H1 (cell line): ENCODE data around the gene TAS2R38. TPM values are rescaled to one million over a fixed set of nuclear protein-coding genes. Genes with fewer than 3 reads are reported as not detected.

Source experiments
- CTCF ChIA-PET: fragments of 300-600 bp; sonication (Branson Sonifier 250); formaldehyde crosslinking; loops from one replicate; lab custom pipeline; 2021; ENCODE audit not compliant: partially characterized antibody; lab: Charles Lee
- POLR2A ChIA-PET: fragments of 300-600 bp; sonication (Branson Sonifier 250); formaldehyde crosslinking; loops from one replicate; lab custom pipeline; 2021; ENCODE audit warnings: inconsistent platforms; ENCODE audit not compliant: partially characterized antibody; lab: Charles Lee
- DNase-seq, 2 experiments: peaks; one replicate each; pipeline versions ENCODE4 v3.0.0 to v3.0.0-alpha.2; 2010 to 2022; ENCODE audit warnings: low spot score in 2 of 2, low read depth in 1 of 2, mixed read lengths in 1 of 2
- FAIRE-seq: peaks from 2 replicates; lab custom pipeline; 2011; peaks lifted over from hg19 to GRCh38; lab: Jason Lieb, UNC
- H2AFZ ChIP-seq: 2 replicates; pipeline ENCODE4 v1.8.1; 2012; ENCODE audit warnings: low read length, inconsistent platforms
- H2AK5ac ChIP-seq: 2 replicates; pipeline ENCODE4 v1.6.1; 2013; ENCODE audit warnings: low read depth, low read length
- H2BK120ac ChIP-seq: replicated peaks from 2 replicates; pipeline ENCODE3; 2013; ENCODE audit warnings: low read depth, low read length, inconsistent platforms
- H2BK12ac ChIP-seq: 2 replicates; pipeline ENCODE4 v1.6.1; 2013; ENCODE audit warnings: low read depth, low read length
- H2BK15ac ChIP-seq: 2 replicates; pipeline ENCODE4 v1.6.1; 2013; ENCODE audit warnings: low read length
- H2BK20ac ChIP-seq: 2 replicates; pipeline ENCODE4 v1.6.1; 2013; ENCODE audit warnings: low read length
- H2BK5ac ChIP-seq: 2 replicates; pipeline ENCODE4 v1.6.1; 2013; ENCODE audit warnings: low read depth, low read length
- H3K14ac ChIP-seq: 2 replicates; pipeline ENCODE4 v1.6.1; 2013; ENCODE audit warnings: inconsistent platforms; ENCODE audit not compliant: insufficient read length
- H3K18ac ChIP-seq: 2 replicates; pipeline ENCODE4 v1.6.1; 2013; ENCODE audit warnings: low read length; ENCODE audit errors: extremely low read depth
- H3K23ac ChIP-seq: 2 replicates; pipeline ENCODE4 v1.6.1; 2013; ENCODE audit warnings: inconsistent platforms; ENCODE audit not compliant: insufficient read length
- H3K23me2 ChIP-seq: 2 replicates; pipeline ENCODE4 v1.6.1; 2013; ENCODE audit warnings: low read depth, low read length
- H3K27ac ChIP-seq: 2 replicates; pipeline ENCODE4 v1.6.1; 2011; ENCODE audit warnings: low read depth, low read length, inconsistent platforms
- H3K27me3 ChIP-seq, 4 experiments: replicated peaks in 1 of 4; 1 replicate in 1 of 4; 2 replicates in 3 of 4; pipeline versions ENCODE4 v1.6.1 to v1.8.1; 2011 to 2013; ENCODE audit warnings: low read length in 3 of 4, mild to moderate bottlenecking in 3 of 4, inconsistent platforms in 2 of 4, mixed read lengths in 2 of 4, moderate library complexity in 1 of 4; ENCODE audit not compliant: control insufficient read depth in 3 of 4, insufficient read depth in 3 of 4; ENCODE audit errors: extremely low read depth in 1 of 4
- H3K36me3 ChIP-seq, 4 experiments: 2 replicates each; pipeline versions ENCODE4 v1.6.1 to v1.8.1; 2011 to 2013; ENCODE audit warnings: mild to moderate bottlenecking in 4 of 4, low read length in 3 of 4, moderate library complexity in 2 of 4, control low read depth in 1 of 4, inconsistent platforms in 1 of 4; ENCODE audit not compliant: insufficient read depth in 4 of 4, control insufficient read depth in 2 of 4
- H3K4ac ChIP-seq: replicated peaks from 2 replicates; pipeline ENCODE3; 2013; ENCODE audit warnings: low read length, low read depth, mixed read lengths, inconsistent platforms; ENCODE audit not compliant: insufficient read length
- H3K4me1 ChIP-seq, 4 experiments: replicated peaks in 1 of 4; 1 replicate in 1 of 4; 2 replicates in 3 of 4; pipeline versions ENCODE4 v1.6.1 to v1.8.1; 2011 to 2013; ENCODE audit warnings: low read length in 3 of 4, inconsistent platforms in 2 of 4, mixed read lengths in 1 of 4; ENCODE audit not compliant: insufficient read depth in 4 of 4, control insufficient read depth in 3 of 4
- H3K4me2 ChIP-seq, 2 experiments: 2 replicates each; pipeline versions ENCODE4 v1.6.1 to v1.8.1; 2011 to 2013; ENCODE audit warnings: low read depth in 2 of 2, low read length in 2 of 2, control low read depth in 1 of 2, inconsistent platforms in 1 of 2, mild to moderate bottlenecking in 1 of 2; ENCODE audit not compliant: insufficient read depth in 1 of 2
- H3K4me3 ChIP-seq, 4 experiments: fragments of 200-600, 300-600 bp in 1 of 4; sonication (generic), shearing (Covaris generic), sonication (Bioruptor Twin) in 1 of 4; 2 replicates each; pipeline versions ENCODE4 v1.5.1 to v1.8.1; 2011 to 2016; ENCODE audit warnings: low read length in 4 of 4, low read depth in 3 of 4, control low read depth in 2 of 4, inconsistent platforms in 2 of 4, mild to moderate bottlenecking in 2 of 4, mixed read lengths in 1 of 4, moderate library complexity in 1 of 4; ENCODE audit not compliant: insufficient read depth in 2 of 4; ENCODE audit errors: extremely low read depth in 1 of 4
- H3K56ac ChIP-seq: replicated peaks from 2 replicates; pipeline ENCODE3; 2013; ENCODE audit warnings: low read depth, mild to moderate bottlenecking, mixed read lengths, low read length, inconsistent platforms; ENCODE audit not compliant: insufficient read length
- H3K79me1 ChIP-seq: 2 replicates; pipeline ENCODE4 v1.6.1; 2013; ENCODE audit warnings: low read depth, low read length, control low read depth
- H3K79me2 ChIP-seq, 2 experiments: 2 replicates each; pipeline versions ENCODE4 v1.6.1 to v1.8.1; 2012 to 2013; ENCODE audit warnings: low read length in 2 of 2, mild to moderate bottlenecking in 2 of 2, inconsistent platforms in 1 of 2; ENCODE audit not compliant: insufficient read depth in 2 of 2, control insufficient read depth in 1 of 2
- H3K9ac ChIP-seq, 4 experiments: replicated peaks in 1 of 4; 1 replicate in 1 of 4; 2 replicates in 3 of 4; pipeline versions ENCODE4 v1.6.1 to v1.8.1; 2011 to 2013; ENCODE audit warnings: low read depth in 3 of 4, low read length in 3 of 4, control low read depth in 2 of 4, mild to moderate bottlenecking in 2 of 4, moderate library complexity in 2 of 4, inconsistent platforms in 1 of 4; ENCODE audit errors: extremely low read depth in 1 of 4
- H3K9me3 ChIP-seq, 2 experiments: 2 replicates each; pipeline versions ENCODE4 v1.6.1 to v1.8.1; 2012 to 2013; ENCODE audit warnings: mild to moderate bottlenecking in 2 of 2, moderate library complexity in 2 of 2, control low read depth in 1 of 2, inconsistent platforms in 1 of 2, low read depth in 1 of 2, low read length in 1 of 2, mixed read lengths in 1 of 2; ENCODE audit not compliant: insufficient read depth in 2 of 2
- H4K20me1 ChIP-seq, 2 experiments: replicated peaks in 1 of 2; 2 replicates each; pipeline versions ENCODE3 to v1.8.1; 2011 to 2013; ENCODE audit warnings: inconsistent platforms in 2 of 2, low read length in 2 of 2, mild to moderate bottlenecking in 1 of 2; ENCODE audit not compliant: insufficient read depth in 2 of 2, control insufficient read depth in 1 of 2
- H4K5ac ChIP-seq: 2 replicates; pipeline ENCODE4 v1.6.1; 2013; ENCODE audit warnings: low read length, low read depth, mixed read lengths, inconsistent platforms; ENCODE audit not compliant: insufficient read length
- H4K8ac ChIP-seq: 2 replicates; pipeline ENCODE4 v1.8.0; 2013; ENCODE audit warnings: mild to moderate bottlenecking, moderate library complexity, low read length, inconsistent platforms; ENCODE audit not compliant: insufficient read depth; ENCODE audit errors: extremely low read depth
- H4K91ac ChIP-seq: replicated peaks from 2 replicates; pipeline ENCODE3; 2013; ENCODE audit warnings: low read length, mixed read lengths, inconsistent platforms; ENCODE audit not compliant: insufficient read length
- TAF1 ChIP-seq: IDR thresholded peaks from 2 replicates; pipeline ENCODE4 v1.6.1; 2011; ENCODE audit warnings: mild to moderate bottlenecking, low read depth, low read length
- WGBS, 2 experiments: shearing (Covaris generic) in 1 of 2; methylation state at CpG; one replicate each; pipeline versions ENCODE4 v1.1.6 to v1.1.7; 2013 to 2015; ENCODE audit warnings: low lambda C conversion rate in 2 of 2, mixed read lengths in 2 of 2, inconsistent platforms in 1 of 2, low coverage in 1 of 2, missing lambda C conversion rate in 1 of 2; ENCODE audit not compliant: insufficient replicate concordance in 2 of 2, insufficient coverage in 1 of 2, insufficient read length in 1 of 2; ENCODE audit errors: extremely low coverage in 1 of 2, missing lambda C conversion rate in 1 of 2; 5-methylcytosine and 5-hydroxymethylcytosine counted together
- polyA plus RNA-seq, 7 experiments: library from polyadenylated mRNA; depleted of rRNA in 3 of 7; stranded (reverse) in 5 of 7; unstranded in 2 of 7; fragments of >200 nt in 5 of 7; fragments of 200-250 nt in 2 of 7; gene quantifications; 1 replicate in 5 of 7; 2 replicates in 1 of 7; 4 replicates in 1 of 7; pipeline versions ENCODE4 v1.2.1 to v1.2.3, GENCODE V29; 2011 to 2013; ENCODE audit warnings: missing spikeins in 2 of 7, mixed read lengths in 2 of 7
- total RNA-seq: library from RNA; stranded (reverse); fragmentation: NEBNext Ultra II Directional; extraction: Animal tissue kit (Norgen Biotek cat#: 25700); gene quantifications from 2 replicates; pipeline ENCODE4 v1.2.1, GENCODE V29; 2021

Gene TAS2R38
- total and polyA plus RNA-seq, 2 of the 8 experiments (the other 6 are each of a cell fraction or from before 2014, with no cell fraction given): 0.11 TPM; not detected in 1

GRCh38 chr7:142002179-142002578 lies 28.6 kb upstream of the TAS2R38 start:
- CTCF ChIA-PET: interaction anchor here (1.2 kb wide), 1 partner anchor 10 kb away, joined by 4 read pairs; no protein-coding TSS in a partner anchor
- no peak for FAIRE-seq

More at GRCh38 chr7:142002179-142002578, 28.6 kb upstream of the TAS2R38 start:
- H3K4me1 ChIP-seq: no peaks in the 10 kb centered on the region
- H4K20me1 ChIP-seq: no peaks in the 10 kb centered on the region
- no peak overlapping the region for H2BK12ac ChIP-seq
- POLR2A ChIA-PET: no interaction called here
- no peaks in the 10 kb centered on the region for H3K27me3 ChIP-seq
- H4K8ac ChIP-seq: no peak overlapping the region
- no peak overlapping the region for H3K4me2 ChIP-seq
- H3K79me2 ChIP-seq: no peaks in the 10 kb centered on the region
- H4K5ac ChIP-seq: no peak overlapping the region
- H2BK5ac ChIP-seq: no peak overlapping the region
- no peak overlapping the region for H3K4me3 ChIP-seq
- H3K4ac ChIP-seq: no peak overlapping the region
- DNase-seq: no peak
- 90% methylated on average over 1 of the region's 1 CpG; no CpG with 5 or more reads in 1 of the 2 experiments for WGBS, 2 experiments
- no peak overlapping the region for H3K18ac ChIP-seq
- no peaks in the 10 kb centered on the region for H3K23me2 ChIP-seq
- H3K9ac ChIP-seq: no peak overlapping the region
- H3K36me3 ChIP-seq: no peaks in the 10 kb centered on the region
- H3K56ac ChIP-seq: no peak overlapping the region
- H3K23ac ChIP-seq: no peak overlapping the region
- no peaks in the 10 kb centered on the region for H3K79me1 ChIP-seq
- H2AK5ac ChIP-seq: no peak overlapping the region
- H3K9me3 ChIP-seq: no peaks in the 10 kb centered on the region
- H4K91ac ChIP-seq: no peak overlapping the region
- no peak overlapping the region for H2BK20ac ChIP-seq
- no peak overlapping the region for H2AFZ ChIP-seq
- no peak overlapping the region for H2BK120ac ChIP-seq
- TF ChIP-seq TAF1: no peak
- no peak overlapping the region for H2BK15ac ChIP-seq
- no peak overlapping the region for H3K14ac ChIP-seq
- no peak overlapping the region for H3K27ac ChIP-seq
